Spleen (tissue), 11 donors: ENCODE measurements around the gene SERTAD3. TPM values are rescaled to one million over a fixed set of nuclear protein-coding genes. Genes with fewer than 3 reads are reported as not detected.

ENCODE experiments used
- DNase-seq: peaks from one replicate; pipeline ENCODE4 v3.0.0-alpha.2; 2020
- H3K27ac ChIP-seq, 8 donors: fragments of 200-600 bp; sonication (generic) in 7 of 8; 1 replicate in 4 of 8; 2 replicates in 4 of 8; pipeline versions ENCODE4 v1.5.0 to v1.8.0; 2016 to 2021; ENCODE audit warnings: inconsistent platforms in 4 of 8, mild to moderate bottlenecking in 4 of 8, moderate library complexity in 1 of 8
- H3K27me3 ChIP-seq, 7 donors: fragments of 200-600 bp; sonication (generic) in 6 of 7; replicated peaks in 1 of 7; 1 replicate in 4 of 7; 2 replicates in 3 of 7; pipeline versions ENCODE4 v1.5.0 to v1.8.0; 2016 to 2021; ENCODE audit warnings: inconsistent platforms in 3 of 7, mild to moderate bottlenecking in 1 of 7
- H3K36me3 ChIP-seq, 6 donors: fragments of 200-600 bp; sonication (generic) in 5 of 6; 1 replicate in 4 of 6; 2 replicates in 2 of 6; pipeline versions ENCODE4 v1.5.0 to v1.8.0; 2016 to 2021; ENCODE audit warnings: inconsistent platforms in 2 of 6
- H3K4me1 ChIP-seq, 6 donors: fragments of 200-600 bp; sonication (generic) in 5 of 6; 1 replicate in 3 of 6; 2 replicates in 3 of 6; pipeline versions ENCODE4 v1.5.0 to v1.8.0; 2016 to 2021; ENCODE audit warnings: inconsistent platforms in 3 of 6
- H3K4me3 ChIP-seq, 8 donors: fragments of 200-600 bp; sonication (generic) in 7 of 8; 1 replicate in 4 of 8; 2 replicates in 4 of 8; pipeline versions ENCODE4 v1.5.0 to v1.8.0; 2016 to 2021; ENCODE audit warnings: inconsistent platforms in 4 of 8, mild to moderate bottlenecking in 4 of 8, moderate library complexity in 2 of 8
- H3K9me3 ChIP-seq, 8 donors: fragments of 200-600 bp; sonication (generic) in 7 of 8; 1 replicate in 4 of 8; 2 replicates in 4 of 8; pipeline versions ENCODE4 v1.5.0 to v1.8.0; 2016 to 2021; ENCODE audit warnings: inconsistent platforms in 4 of 8
- POLR2A ChIP-seq, 3 donors: fragments of 450-650 bp; IDR thresholded peaks; one replicate each; pipeline ENCODE4 v1.5.1; 2017; ENCODE audit warnings: antibody characterized with exemption in 3 of 3, mild to moderate bottlenecking in 1 of 3
- POLR2AphosphoS5 ChIP-seq, 3 donors: sonication (generic); formaldehyde crosslinking; IDR thresholded peaks; one replicate each; pipeline ENCODE4 v1.5.1; 2017; ENCODE audit warnings: antibody characterized with exemption in 3 of 3
- WGBS, 5 donors: extraction: QIAGEN DNeasy Blood & Tissue Kit in 3 of 5; methylation state at CpG; one replicate each; pipeline versions ENCODE4 v1.1.5 to v1.1.7; 2013 to 2018; 5-methylcytosine and 5-hydroxymethylcytosine counted together
- intact Hi-C: fragments of 100-400 bp; cut with DNase I; formaldehyde crosslinking; loops from one replicate; pipeline ENCODE4 v1.15.0; 2023; ENCODE audit warnings: low total_unique reads
- polyA plus RNA-seq, 3 donors: library from polyadenylated mRNA; stranded (reverse); fragments of 200-250 nt; gene quantifications; one replicate each; pipeline ENCODE4 v1.2.1, GENCODE V29; 2013
- total RNA-seq, 7 donors: library from RNA; depleted of rRNA in 3 of 7; stranded (reverse); fragments of >200 nt in 3 of 7; fragmentation: NEBNext Ultra II Directional in 4 of 7; extraction: Animal tissue kit (Norgen Biotek cat#: 25700) in 4 of 7; gene quantifications; one replicate each; pipeline versions ENCODE4 v1.1.0 to v1.2.1, GENCODE V29; 2016 to 2021
- TF ChIP-seq, protein P1 (sequence below), 11 experiments: fragments of 200-600 bp in 7 of 11; fragments of 450-650 bp in 4 of 11; sonication (generic) in 4 of 11; IDR thresholded peaks in 8 of 11; conservative IDR thresholded peaks in 3 of 11; 1 replicate in 7 of 11; 2 replicates in 4 of 11; pipeline versions ENCODE4 v1.4.0 to v1.8.0; 2016 to 2021; ENCODE audit warnings: antibody characterized with exemption in 11 of 11, inconsistent platforms in 4 of 11, mild to moderate bottlenecking in 1 of 11
- donor health status: healthy with polysubstance abuse.
- donor health status: DM: no; HTN: no; CAD: no; lungs with moderate emphysema.
- donor health status: DM: no; HTN: no; CAD: no.
- donor health status: Bipolar disorder and iron deficiency.
- donor health status: healthy.
- donor health status: DM: no; HTN: no; CAD: no.
- donor health status: DM: yes; HTN: yes; CAD: no.

The SERTAD3 gene
- total and polyA plus RNA-seq, 10 donors: 21.5 to 51.4 (median 28.6) TPM

DNA sequence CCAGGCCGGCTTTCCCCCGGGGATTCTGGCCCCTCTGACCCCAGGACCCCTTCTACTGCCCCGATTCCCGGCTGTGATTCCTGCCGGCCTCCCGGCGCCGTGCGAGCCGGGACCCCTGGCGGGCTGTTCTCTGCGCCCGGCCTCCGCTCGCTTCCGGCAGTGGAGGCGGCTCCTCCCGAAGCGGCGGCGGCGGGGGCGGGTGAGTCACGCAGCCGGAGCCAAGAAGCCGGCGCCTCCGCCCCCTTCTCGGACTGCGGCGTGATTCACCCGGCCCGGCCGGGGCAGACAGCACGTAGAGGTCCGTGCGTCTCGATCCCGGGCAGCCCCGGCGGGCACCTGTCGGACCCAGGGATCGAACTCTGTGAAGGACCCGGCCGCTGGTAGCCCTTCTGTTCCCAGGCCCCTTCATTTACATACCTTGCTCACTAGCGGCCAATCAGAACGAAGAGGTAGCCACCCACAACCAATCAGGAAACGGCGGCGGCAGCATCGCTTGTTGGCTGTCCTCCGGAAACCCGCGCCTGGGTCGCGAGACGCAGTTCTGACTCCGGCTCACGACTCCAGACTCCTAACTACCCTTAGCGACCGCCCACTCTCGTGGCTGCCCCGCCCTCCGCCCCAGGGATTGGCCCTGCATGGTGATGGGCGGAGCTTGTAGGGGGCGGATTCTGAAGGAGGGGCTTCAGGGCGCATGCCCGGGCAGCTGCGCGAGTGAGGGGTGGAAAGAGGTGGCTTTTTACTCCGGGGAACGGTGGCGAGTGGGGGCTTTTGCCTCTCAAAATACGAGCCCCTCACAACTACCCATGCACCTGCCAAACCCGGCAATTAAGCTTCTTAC, 18.5 kb downstream of the SERTAD3 start, which contains the start of gene SERTAD1:
TSS of gene SERTAD1 (minus strand) at position 543 of the 838 bp plus-strand sequence. CDS start 2,446 bp downstream, outside the sequence.
- Histone ChIP-seq H3K27me3 (no peaks in the 10 kb centered on the region), H3K9me3 (no peaks in the 10 kb centered on the region), H3K36me3 (peaks cover 0 to 16% (median 11%) of the 10 kb centered on the region in 6 donors), H3K4me3 (peak within 1 kb of the TSS; percentile 60 to 79 (median 73)), H3K4me1 (peaks cover 19 to 53% (median 43%) of the 10 kb centered on the region in 6 donors), H3K27ac (peak within 1 kb of the TSS; percentile 97 to 100 (median 99))
- intact Hi-C loops: no loop called here
- peak; percentile 100 for DNase-seq
- TF ChIP-seq, protein P1, sequence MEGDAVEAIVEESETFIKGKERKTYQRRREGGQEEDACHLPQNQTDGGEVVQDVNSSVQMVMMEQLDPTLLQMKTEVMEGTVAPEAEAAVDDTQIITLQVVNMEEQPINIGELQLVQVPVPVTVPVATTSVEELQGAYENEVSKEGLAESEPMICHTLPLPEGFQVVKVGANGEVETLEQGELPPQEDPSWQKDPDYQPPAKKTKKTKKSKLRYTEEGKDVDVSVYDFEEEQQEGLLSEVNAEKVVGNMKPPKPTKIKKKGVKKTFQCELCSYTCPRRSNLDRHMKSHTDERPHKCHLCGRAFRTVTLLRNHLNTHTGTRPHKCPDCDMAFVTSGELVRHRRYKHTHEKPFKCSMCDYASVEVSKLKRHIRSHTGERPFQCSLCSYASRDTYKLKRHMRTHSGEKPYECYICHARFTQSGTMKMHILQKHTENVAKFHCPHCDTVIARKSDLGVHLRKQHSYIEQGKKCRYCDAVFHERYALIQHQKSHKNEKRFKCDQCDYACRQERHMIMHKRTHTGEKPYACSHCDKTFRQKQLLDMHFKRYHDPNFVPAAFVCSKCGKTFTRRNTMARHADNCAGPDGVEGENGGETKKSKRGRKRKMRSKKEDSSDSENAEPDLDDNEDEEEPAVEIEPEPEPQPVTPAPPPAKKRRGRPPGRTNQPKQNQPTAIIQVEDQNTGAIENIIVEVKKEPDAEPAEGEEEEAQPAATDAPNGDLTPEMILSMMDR (IDR thresholded peaks at IDR 0.05 in 8 of 11, conservative IDR thresholded peaks at IDR 0.05 in 3 of 11): peak; percentile 60 to 88 (median 76)
- TF ChIP-seq POLR2A (IDR thresholded peaks at IDR 0.05): peak; percentile 96 to 99 (median 96)
- peak; percentile 100 for TF ChIP-seq POLR2AphosphoS5 (IDR thresholded peaks at IDR 0.05)
- WGBS, 5 donors: 0 to 1% (median 0%) methylated on average over 44 to 75 of the region's 75 CpGs

DNA sequence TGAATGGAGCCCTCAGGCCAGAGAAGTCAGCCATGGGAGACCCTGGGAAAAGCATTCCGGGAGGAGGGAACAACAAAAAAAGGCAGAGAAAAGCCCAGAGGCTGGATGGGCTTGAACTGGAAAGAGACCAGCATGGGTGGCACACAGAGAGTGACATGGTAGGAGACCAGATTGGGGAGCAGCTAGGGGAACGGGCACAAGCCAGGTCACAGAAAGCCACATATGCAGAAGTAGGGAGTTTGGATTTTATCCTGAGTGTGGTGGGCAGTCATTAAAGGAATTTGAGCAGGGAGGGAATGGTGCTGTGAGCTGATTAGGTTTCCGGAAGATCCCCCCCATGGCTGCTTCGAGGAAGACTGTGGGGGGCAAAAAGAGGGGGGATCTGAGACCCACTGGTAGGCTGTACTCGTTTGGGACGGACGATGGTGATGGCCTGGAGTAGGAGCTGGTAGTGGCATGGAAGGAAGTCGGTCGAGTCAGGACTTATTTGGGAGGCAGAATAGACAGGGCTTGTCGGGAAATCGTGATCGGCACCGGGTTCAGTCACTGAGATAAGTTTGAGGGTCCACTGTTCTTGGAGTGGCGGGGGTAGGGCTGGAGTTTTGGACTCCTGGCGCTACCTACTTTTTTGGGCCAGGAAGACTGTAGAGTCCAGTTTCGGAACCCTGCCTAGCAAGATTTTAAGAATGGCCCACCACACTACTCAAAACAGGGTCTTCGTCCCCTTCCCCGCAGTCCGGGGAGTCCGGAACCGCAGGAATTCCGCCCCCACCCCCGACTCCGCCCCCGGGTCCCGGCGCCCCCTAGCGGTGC, 19.3 kb downstream of the SERTAD3 start:
- Histone ChIP-seq H3K4me3 (peak overlapping the region; percentile 60 to 79 (median 73)), H3K9me3 (no peaks in the 10 kb centered on the region), H3K4me1 (peaks cover 22 to 61% (median 51%) of the 10 kb centered on the region in 6 donors), H3K27ac (peak overlapping the region; percentile 97 to 100 (median 99)), H3K27me3 (no peaks in the 10 kb centered on the region), H3K36me3 (peaks cover 0 to 16% (median 11%) of the 10 kb centered on the region in 6 donors)
- TF ChIP-seq, protein P1 (IDR thresholded peaks at IDR 0.05 in 8 of 11, conservative IDR thresholded peaks at IDR 0.05 in 3 of 11): no peak
- no peak for TF ChIP-seq POLR2AphosphoS5 (IDR thresholded peaks at IDR 0.05)
- TF ChIP-seq POLR2A (IDR thresholded peaks at IDR 0.05): no peak
- peak; percentile 80 for DNase-seq
- 1 to 3% (median 2%) methylated on average over 28 of the region's 28 CpGs for WGBS, 5 donors
- intact Hi-C loops: no loop called here

DNA sequence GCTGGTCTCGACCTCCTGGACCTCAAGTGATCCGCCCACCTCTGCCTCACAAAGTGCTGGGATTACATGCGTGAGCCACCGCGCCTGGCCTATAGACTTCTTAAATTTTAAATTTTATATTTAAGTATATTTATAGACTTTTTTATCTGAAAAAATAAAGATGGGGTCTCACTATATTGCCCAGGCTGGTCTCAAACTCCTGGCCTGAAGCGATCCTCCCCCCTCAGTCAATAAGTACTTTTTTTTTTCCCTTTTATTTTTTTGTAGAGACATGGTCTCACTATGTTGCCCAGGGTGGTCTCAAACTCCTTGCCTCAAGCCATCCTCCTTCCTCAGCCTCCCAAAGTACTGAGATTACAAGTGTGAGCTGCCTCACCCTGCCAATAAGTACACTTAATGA, 20.2 kb downstream of the SERTAD3 start:
- DNase-seq: no peak
- peaks cover 22 to 67% (median 51%) of the 10 kb centered on the region in 6 donors for H3K4me1 ChIP-seq
- peak overlapping the region in 7 of 8 donors; percentile 97 to 100 (median 99) for H3K27ac ChIP-seq

DNA sequence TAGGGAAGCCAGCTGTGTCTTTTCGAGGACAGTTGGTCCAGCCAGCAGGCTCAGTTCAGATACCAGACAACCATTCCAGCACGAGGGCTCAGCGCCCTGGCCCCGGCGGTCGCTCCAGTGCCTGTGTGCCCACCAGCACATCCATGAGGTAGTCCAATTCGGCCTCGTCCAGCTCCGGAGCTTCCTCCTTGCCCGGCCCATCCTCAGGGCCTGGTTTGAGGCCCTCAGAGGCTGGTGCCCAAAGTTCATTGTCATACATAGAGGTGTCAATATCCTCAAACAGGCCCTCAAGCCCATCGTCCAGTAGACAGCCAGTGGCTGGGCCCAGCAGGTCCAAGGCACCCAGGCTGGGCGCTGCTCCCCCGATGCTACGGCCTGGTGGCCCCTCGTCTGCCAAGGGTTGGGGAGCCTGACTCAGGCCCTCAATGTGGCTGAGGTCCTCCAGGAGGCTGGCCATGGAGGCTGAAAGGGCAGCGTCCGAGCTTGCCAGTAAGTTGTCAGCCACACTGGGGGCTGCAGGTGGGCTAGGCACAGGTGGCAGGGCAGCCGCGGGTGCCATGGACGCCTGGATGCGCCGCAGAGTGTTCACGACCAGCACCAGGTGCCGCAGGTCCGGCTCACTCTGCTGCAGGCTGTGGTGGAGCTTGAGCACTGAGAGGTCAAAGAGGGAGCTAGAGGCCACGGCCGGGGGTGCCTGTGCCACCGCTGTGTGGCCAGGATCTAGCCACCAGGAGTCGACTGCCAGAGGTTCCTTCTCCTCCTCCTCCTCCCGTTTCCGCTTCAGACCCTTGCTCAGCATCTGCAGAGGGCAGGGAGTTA, 21.2 kb downstream of the SERTAD3 start:
- Histone ChIP-seq H3K27ac (peak overlapping the region in 6 of 8 donors; percentile 51 to 100 (median 99)), H3K36me3 (peaks cover 0 to 16% (median 11%) of the 10 kb centered on the region in 6 donors), H3K4me1 (peaks cover 22 to 69% (median 51%) of the 10 kb centered on the region in 6 donors), H3K27me3 (no peaks in the 10 kb centered on the region), H3K4me3 (no peak overlapping the region), H3K9me3 (no peaks in the 10 kb centered on the region)
- peak; percentile 82 for DNase-seq
- WGBS, 5 donors: 89 to 94% (median 91%) methylated on average over 26 to 31 of the region's 31 CpGs
- TF ChIP-seq POLR2A (IDR thresholded peaks at IDR 0.05): no peak
- peak in 1 of 3 donors; percentile 18 for TF ChIP-seq POLR2AphosphoS5 (IDR thresholded peaks at IDR 0.05)
- intact Hi-C loops: no loop called here

More for the DNA sequence above, 20.2 kb downstream of the SERTAD3 start:
- Histone ChIP-seq H3K9me3 (no peaks in the 10 kb centered on the region), H3K27me3 (no peaks in the 10 kb centered on the region), H3K4me3 (peak overlapping the region in 6 of 8 donors; percentile 60 to 77 (median 72)), H3K36me3 (peaks cover 0 to 16% (median 11%) of the 10 kb centered on the region in 6 donors)
- intact Hi-C loops: no loop called here
- 91 to 97% (median 94%) methylated on average over 6 of the region's 6 CpGs for WGBS, 5 donors
- TF ChIP-seq POLR2A (IDR thresholded peaks at IDR 0.05): no peak
